Activated T-cell treated with anti-CD3 and anti-CD28 coated beads for 4 hours (primary cell): ENCODE results near the gene OLA1.

Source experiments
- DNase-seq: peaks from one replicate; pipeline ENCODE4 v3.0.0-alpha.2; 2020

OLA1 gene

GRCh38 chr2:174176898-174177297 lies 71.4 kb downstream of the OLA1 start:
- no peak for DNase-seq

GRCh38 chr2:174174741-174175140 lies 73.6 kb downstream of the OLA1 start:
- DNase-seq: no peak

DNA sequence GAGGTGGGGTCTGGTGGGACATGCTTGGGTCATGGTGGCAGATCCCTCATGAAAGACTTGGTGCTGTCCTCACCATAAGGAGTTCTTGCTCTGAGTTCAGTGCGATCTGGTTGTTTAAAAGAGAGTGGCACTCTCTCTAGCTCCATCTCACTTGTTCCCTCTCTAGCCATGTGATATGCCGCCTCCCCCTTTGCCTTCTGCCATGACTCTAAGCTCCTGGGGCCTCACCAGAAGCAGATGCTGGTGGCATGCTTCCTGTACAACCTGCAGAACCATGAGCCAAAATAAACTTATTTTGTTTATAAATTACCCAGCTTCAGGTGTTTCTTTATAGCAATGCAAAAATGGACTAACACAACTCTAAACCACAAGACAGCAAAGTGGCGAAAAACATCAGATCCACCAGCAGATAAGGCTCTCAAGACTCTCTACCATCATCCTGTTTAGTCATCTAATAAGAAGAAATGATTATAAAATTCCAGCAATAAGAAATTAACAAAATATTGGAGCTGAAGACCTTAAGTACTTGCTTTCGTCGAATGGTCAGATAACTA lies 75.5 kb downstream of the OLA1 start:
- DNase-seq: no peak

- DNase-seq: no peak
These were observed 76.5 kb downstream of the OLA1 start for GRCh38 chr2:174171686-174172445.

DNA sequence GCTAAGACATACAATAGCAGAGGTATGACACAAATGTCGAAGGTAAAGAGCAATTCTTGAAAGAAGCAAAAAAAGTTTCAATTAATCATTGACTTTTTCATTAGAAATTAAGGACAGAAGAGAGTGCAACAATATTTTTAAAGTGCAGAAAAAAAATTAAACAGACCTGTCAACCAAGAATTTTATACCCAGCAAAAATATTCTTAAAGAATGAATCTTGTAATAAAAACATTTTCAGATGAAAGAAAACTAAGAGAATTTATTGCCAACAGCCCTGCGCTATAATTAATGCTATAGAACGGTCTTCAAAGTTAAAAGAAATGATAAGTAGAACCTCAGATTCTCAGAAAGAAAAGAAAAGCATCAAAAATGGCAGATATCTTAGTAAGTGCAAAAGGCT lies 79.0 kb downstream of the OLA1 start:
- DNase-seq: no peak

DNA sequence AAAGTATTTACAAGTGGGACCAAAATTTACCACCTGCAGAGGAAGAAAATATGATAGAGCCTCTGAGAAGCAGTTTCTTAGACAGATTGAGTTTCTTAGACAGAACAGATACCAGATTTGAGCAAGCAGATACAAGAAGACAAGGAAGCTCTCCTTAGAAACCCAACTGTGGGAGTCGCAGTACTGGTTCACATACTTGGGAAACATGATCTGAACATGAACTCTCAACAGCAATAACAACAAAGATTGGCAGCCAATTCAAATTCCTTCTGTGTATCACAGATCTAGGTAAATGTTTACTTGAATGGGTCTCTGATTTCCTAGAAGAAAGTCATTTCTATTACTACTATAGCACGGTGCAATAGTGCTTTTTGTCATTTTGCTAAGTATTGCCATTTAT lies 82.1 kb downstream of the OLA1 start:
- no peak for DNase-seq

DNA sequence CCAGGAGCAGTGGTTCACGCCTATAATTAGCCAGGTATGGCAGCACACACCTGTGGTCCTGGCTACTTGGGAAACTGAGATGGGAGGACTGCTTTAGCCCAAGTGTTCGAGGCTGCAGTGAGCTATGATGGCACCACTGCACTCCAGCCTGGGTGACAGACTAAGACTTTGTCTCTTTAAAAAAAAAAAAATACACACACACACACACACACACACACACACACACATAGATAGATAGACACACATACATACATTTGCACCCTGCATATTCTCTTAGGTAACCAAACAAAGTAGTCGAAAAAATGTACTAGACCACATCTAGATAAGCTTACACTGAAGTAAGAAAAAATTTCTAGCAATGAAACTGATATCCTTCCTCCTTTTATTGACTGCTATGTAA lies 86.8 kb downstream of the OLA1 start:
- no peak for DNase-seq

DNA sequence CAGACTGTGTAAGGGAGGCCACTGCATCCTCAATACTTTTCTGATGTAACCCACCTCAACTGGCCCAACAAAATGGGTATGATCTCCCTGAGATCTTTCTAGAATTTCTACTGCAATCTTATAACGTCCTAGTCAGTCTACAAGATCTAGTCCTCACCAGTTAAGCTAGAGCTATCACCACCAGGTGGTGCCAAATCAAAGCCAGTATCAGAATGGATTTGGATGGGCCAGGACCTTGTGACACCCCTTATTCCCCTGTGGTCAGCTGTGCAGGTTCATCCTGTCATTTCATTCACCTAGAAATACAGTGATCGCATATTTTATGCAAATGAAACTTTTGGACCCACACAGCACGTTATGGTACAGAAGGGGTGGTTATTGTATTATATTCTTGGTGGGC lies 90.3 kb downstream of the OLA1 start:
- DNase-seq: no peak

DNA sequence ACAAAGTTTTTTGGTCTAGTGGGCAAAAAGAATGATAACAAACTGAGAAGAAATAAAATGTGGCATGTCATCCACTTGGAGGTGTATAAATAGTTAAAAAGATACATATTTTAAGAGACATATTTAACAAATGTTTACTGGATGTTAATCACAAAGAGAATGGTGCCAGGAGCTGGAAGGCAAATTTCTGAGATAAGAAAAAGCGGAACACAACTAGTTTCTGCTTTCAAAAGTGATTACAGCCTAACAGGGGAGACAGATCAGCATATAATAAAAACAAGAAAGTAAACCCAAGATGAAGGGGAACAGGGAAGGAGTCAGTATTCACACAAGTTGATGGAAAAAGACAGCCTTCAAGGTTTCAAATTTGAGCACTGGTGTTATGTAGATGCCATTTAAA lies 91.3 kb downstream of the OLA1 start:
- no peak for DNase-seq

DNA sequence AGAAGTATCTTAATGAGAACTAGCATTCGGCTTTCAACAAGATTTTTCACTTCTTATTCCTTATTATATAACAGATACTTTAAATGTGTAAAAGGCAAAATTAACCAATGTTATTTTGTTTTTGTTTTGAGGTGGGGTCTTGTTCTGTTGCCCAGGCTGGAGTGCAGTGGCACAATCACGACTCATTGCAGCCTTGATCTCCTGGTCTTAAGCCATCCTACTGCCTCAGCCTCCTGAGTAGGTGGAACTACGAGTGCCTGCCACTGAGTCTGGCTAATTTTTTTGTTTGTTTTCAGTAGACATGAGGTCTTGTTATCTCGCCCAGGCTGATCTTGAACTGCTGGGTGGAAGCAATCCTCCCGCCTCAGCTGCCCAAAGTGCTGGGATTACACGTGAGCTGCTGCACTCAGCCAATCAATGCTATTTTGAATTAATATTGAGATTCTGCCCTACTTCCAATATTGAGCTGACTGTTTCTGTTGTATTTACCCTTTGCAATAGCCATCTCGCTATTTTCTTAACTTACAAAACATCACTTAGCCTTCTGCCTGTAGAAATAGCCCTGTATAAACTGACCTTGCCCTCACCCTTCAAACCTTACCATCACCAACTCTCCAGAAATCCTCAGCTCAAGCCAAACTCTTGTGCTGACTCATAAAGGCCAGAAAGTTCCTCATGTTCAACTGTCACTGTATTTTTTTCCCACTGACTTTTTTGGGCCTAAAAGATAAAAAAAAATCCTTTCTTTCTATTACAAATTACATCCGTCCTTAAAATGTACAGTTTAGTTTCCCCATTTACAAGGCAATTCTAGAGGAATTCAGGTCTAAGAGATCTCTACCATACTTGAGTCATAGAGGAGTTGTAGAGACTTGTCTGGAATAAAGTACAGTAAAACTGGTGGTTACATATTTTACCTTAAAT lies 94.3 kb downstream of the OLA1 start:
- no peak for DNase-seq

- DNase-seq: no peak
These were observed 98.8 kb downstream of the OLA1 start for GRCh38 chr2:174149530-174149929.

DNA sequence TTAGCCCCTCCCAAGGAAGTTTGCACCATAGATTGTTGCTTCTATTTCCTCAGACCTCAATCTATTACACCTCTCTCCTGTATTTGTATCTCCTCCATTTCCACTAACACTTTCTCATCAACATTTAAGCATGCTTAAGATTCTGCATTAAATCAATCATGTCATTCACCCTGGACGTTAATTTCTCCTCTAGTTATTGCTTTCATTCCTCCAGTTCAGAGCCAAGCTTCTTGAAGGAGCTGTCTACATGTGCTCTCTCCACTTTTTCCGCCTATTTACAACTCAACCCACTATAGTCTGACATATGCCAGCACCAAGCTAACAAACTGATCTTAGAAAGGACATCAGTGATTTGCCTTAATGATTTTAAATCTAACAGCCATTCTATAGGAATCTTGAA lies 99.5 kb downstream of the OLA1 start:
- DNase-seq: no peak

DNA sequence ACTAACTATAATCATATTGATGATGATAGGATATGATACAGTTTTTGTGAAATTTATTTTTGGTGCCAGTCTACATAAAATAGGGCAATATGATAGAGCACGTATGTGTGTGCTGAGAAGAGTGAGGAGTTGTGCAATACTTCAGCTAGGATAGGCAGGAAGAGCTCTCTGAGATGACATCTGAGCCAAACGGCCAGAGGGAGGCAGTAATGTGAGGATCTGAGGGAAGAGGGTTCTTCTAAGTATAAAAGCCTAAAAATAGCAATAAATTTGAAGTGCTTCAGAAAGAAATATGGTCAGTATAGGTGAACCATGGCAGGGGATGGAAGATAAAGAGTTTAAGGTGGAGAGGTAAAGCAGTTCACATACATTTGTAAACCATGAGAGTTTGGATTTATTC lies 102.5 kb downstream of the OLA1 start:
- no peak for DNase-seq

DNA sequence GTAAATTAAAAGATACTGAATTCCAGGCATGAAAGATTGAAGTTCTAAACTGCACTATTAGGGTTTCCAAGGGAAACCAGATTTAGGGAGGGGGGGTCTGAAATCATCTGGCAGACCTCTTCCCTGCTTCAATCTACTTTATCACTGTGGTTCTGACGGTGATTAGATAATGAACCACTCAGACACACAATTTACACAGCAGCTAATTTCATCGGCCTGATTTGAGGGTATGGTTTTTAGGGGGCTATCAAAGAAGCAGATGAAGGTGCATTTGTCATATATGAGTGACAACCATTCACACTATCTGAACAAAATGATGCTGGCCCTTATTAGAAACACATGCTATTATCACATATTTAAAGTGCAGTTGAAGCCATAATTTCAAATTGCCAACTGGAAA lies 106.0 kb downstream of the OLA1 start:
- no peak for DNase-seq

DNA sequence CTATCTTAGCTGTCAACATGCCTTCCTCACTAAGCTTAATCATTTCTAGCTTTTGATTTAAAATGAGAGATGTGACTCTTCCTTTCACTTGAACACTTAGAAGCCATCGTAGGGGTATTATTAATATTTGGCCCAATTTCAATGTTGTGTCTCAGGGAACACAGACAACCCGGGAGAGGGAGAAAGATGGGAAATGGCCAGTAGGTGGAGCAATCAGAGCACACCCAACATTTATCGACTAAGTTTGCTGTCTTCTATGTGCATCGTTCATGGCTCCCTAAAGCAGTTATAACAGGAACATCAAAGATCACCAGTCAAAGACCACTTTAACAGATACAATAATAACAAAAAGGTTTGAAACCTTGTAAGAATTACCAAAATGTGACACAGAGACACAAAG lies 110.2 kb downstream of the OLA1 start:
- no peak for DNase-seq

GRCh38 chr2:174135981-174136380 lies 112.4 kb downstream of the OLA1 start:
- DNase-seq: no peak

GRCh38 chr2:174125090-174125489 lies 123.2 kb downstream of the OLA1 start:
- DNase-seq: no peak

GRCh38 chr2:174124181-174124580 lies 124.2 kb downstream of the OLA1 start:
- no peak for DNase-seq

DNA sequence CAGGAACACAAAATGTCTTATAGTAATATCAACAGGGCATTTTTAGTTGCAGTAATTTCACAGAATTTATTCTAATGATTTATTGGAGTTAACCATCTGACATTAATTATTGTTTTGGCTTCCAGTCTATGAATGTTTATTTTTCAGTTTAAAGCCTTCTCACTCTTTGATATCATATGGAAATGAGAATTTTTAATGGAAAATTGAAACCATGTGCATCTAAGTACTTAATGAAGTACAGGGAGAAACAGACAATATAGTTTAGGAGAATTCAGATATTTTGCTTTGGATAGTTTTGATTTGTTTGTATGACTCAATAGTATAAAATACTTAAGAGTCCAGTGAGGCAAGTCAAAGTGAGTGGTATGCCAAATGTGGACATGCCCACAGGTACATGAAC lies 126.1 kb downstream of the OLA1 start:
- DNase-seq: no peak

- no peak for DNase-seq
These were observed 126.7 kb downstream of the OLA1 start for GRCh38 chr2:174121612-174122011.

GRCh38 chr2:174121175-174121574 lies 127.2 kb downstream of the OLA1 start:
- no peak for DNase-seq

DNA sequence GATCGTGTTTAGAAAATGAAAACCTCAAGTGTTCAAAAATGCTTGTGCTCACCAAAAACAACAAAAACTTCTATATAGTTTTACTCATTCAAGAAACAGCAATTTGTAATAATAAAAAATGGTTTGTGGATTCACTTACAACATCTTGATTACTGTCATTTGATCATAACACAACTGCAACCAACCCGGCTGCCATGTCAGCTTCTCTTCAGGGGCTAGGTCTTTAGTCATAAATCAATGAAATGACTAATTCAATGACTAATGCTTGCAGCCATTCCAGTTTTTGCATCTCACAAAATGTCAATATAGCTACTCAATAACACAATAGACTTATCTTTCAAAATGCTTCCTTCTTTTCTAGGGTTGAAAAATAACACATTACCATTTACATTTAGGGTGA lies 128.0 kb downstream of the OLA1 start:
- no peak for DNase-seq

- DNase-seq: no peak
These were observed 130.1 kb downstream of the OLA1 start for GRCh38 chr2:174117951-174118930.
